ENCODE measurements around the gene CPEB2. TPM values are rescaled to one million over a fixed set of nuclear protein-coding genes. Genes with fewer than 3 reads are reported as not detected.

The CPEB2 gene
- total and polyA plus RNA-seq, 10 of the 15 experiments (the other 5 are each of a cell fraction or from before 2014, with no cell fraction given), result 0.73 to 8.3 (median 3.7) TPM

DNA sequence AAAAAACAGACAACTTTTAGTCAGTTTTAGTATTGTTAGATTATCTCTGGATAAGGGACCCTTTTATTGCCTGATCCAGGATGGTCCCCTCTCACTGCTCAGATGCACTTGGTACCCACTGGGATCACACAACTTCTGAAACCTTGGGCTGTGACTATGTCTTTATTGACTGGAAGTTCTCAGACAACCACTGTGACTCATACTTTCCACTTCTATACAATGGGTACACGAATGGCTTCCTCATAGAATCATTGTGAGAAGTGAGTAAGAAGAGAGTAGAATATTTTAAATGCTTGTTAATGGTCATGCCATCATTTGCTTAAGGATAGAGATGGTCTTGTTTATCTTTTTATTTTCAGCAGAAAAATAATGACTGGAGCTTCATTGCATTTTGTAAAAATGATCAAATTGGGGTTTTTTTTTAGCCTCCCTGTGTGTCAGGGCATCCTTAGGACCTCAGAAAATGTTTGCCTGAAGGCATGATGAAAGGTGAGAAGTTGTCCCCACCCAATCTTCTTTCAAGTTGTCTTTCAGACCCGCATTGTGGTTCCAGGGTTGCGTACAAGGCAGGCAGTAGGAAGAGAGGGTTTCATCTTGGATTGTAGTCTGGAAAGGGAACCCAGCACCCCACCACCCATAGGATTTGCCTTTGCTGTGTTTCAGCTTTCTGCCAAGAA is 115.1 kb downstream of the CPEB2 start (continued):
- TF ChIP-seq SP1 (IDR thresholded peaks at IDR 0.05; ENCODE audit: low read depth, low read length) (no peak), SMC3 (IDR thresholded peaks at IDR 0.05; ENCODE audit: borderline replicate concordance, low read length) (no peak)

DNA sequence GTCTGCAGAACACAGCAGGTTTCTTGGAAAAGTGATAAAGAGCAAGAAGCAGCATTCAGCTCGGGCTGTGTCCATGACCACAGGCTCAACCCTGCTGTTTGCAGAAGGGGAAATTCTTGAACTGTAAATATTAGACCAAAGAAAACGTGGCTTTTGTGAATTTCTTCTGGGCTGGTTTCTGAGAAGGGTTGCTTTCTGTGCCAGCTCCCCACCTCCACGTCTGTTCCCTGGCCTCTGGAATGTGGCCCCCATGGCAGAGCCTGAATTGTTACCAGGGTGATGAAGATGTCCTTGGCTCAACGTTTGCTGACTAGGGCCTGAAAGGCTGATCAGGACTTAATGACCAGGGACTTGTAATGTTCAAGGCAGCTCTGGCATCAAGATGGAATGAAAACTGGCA is 116.0 kb downstream of the CPEB2 start:
- Histone ChIP-seq H4K20me1 (ENCODE audit: control insufficient read depth, insufficient read depth) (no peaks in the 10 kb centered on the region), H3K4me2 (ENCODE audit: control insufficient read depth, insufficient read depth) (no peak overlapping the region), H3K27ac (ENCODE audit: control insufficient read depth, insufficient read depth) (no peak overlapping the region), H3K4me3 (no peak overlapping the region), H3K9me3 (replicated peaks; ENCODE audit: control insufficient read depth, insufficient read depth, low read length) (no peaks in the 10 kb centered on the region), H3K4me1 (ENCODE audit: control insufficient read depth, insufficient read depth, low read length) (no peaks in the 10 kb centered on the region), H3K27me3 (replicated peaks in 1 of 2; ENCODE audit: control insufficient read depth in 2 of 2, insufficient read depth in 2 of 2, low read length in 1 of 2) (no peaks in the 10 kb centered on the region), H2AFZ (ENCODE audit: control insufficient read depth, low read depth, low read length) (no peak overlapping the region), H3K36me3 (ENCODE audit: control insufficient read depth in 2 of 2, insufficient read depth in 2 of 2, low read length in 1 of 2) (no peaks in the 10 kb centered on the region), H3K9ac (ENCODE audit: control insufficient read depth, insufficient read depth, low read length) (no peak overlapping the region), H3K79me2 (ENCODE audit: control insufficient read depth, insufficient read depth, low read length) (no peaks in the 10 kb centered on the region)
- ChIA-PET CTCF (no interaction called here), RAD21 (ENCODE audit: unreplicated experiment) (no interaction called here), SMC1A (ENCODE audit: uncharacterized antibody, unreplicated experiment) (no interaction called here), POLR2A (no interaction called here)
- intact Hi-C loops (cut with micrococcal nuclease; ENCODE audit: unreplicated experiment), result no loop called here
- TF ChIP-seq EZH2 (IDR thresholded peaks at IDR 0.05; ENCODE audit: borderline replicate concordance, control insufficient read depth, low read depth, low read length) (no peak), CREM (IDR thresholded peaks at IDR 0.05; ENCODE audit: low read depth) (no peak), POLR2AphosphoS2 (IDR thresholded peaks at IDR 0.05; ENCODE audit: low read depth, low read length) (no peak), ZBED1 (IDR thresholded peaks at IDR 0.05; ENCODE audit: borderline replicate concordance) (no peak), EP300 (IDR thresholded peaks at IDR 0.05; ENCODE audit: borderline replicate concordance in 1 of 2, control insufficient read depth in 1 of 2, low read depth in 2 of 2, low read length in 2 of 2) (no peak), CHD1 (IDR thresholded peaks at IDR 0.05; ENCODE audit: low read depth, low read length) (no peak), TARDBP (IDR thresholded peaks at IDR 0.05; ENCODE audit: borderline replicate concordance) (no peak), ASH2L (IDR thresholded peaks at IDR 0.05; ENCODE audit: borderline replicate concordance, low read depth) (no peak), IRF4 (IDR thresholded peaks at IDR 0.05; ENCODE audit: low read depth, low read length) (no peak), MAX (IDR thresholded peaks at IDR 0.05; ENCODE audit: low read depth, low read length) (no peak), RUNX3 (IDR thresholded peaks at IDR 0.05; ENCODE audit: low read length) (no peak), NFYB (IDR thresholded peaks at IDR 0.05; ENCODE audit: insufficient read depth, low read depth, low read length) (no peak), NRF1 (conservative IDR thresholded peaks at IDR 0.05; ENCODE audit: low read depth, low read length) (no peak), BRCA1 (IDR thresholded peaks at IDR 0.05; ENCODE audit: low read depth, low read length) (no peak), NR2F1 (conservative IDR thresholded peaks at IDR 0.05) (no peak), STAT1 (conservative IDR thresholded peaks at IDR 0.05) (no peak), PML (IDR thresholded peaks at IDR 0.05; ENCODE audit: low read length) (no peak)
- TF ChIP-seq, protein P1, sequence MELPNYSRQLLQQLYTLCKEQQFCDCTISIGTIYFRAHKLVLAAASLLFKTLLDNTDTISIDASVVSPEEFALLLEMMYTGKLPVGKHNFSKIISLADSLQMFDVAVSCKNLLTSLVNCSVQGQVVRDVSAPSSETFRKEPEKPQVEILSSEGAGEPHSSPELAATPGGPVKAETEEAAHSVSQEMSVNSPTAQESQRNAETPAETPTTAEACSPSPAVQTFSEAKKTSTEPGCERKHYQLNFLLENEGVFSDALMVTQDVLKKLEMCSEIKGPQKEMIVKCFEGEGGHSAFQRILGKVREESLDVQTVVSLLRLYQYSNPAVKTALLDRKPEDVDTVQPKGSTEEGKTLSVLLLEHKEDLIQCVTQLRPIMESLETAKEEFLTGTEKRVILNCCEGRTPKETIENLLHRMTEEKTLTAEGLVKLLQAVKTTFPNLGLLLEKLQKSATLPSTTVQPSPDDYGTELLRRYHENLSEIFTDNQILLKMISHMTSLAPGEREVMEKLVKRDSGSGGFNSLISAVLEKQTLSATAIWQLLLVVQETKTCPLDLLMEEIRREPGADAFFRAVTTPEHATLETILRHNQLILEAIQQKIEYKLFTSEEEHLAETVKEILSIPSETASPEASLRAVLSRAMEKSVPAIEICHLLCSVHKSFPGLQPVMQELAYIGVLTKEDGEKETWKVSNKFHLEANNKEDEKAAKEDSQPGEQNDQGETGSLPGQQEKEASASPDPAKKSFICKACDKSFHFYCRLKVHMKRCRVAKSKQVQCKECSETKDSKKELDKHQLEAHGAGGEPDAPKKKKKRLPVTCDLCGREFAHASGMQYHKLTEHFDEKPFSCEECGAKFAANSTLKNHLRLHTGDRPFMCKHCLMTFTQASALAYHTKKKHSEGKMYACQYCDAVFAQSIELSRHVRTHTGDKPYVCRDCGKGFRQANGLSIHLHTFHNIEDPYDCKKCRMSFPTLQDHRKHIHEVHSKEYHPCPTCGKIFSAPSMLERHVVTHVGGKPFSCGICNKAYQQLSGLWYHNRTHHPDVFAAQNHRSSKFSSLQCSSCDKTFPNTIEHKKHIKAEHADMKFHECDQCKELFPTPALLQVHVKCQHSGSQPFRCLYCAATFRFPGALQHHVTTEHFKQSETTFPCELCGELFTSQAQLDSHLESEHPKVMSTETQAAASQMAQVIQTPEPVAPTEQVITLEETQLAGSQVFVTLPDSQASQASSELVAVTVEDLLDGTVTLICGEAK (IDR thresholded peaks at IDR 0.05; ENCODE audit: borderline replicate concordance), result no peak
- WGBS (ENCODE audit: insufficient coverage, insufficient replicate concordance, low lambda C conversion rate, missing lambda C conversion rate), result 2% methylated on average over 4 of the region's 4 CpGs
- no peak for ATAC-seq
- in situ Hi-C loops (cut with MboI), result no loop called here
- no peak for DNase-seq (ENCODE audit: low read depth, low spot score)
- BruUV-seq (replicated peaks), result no TSS peak
- no peak for FAIRE-seq

Data from GM12878 (cell line).